HG03135 (cell line): ENCODE data around the gene HS3ST5.
"Not testable (repeated sequence)": the region's sequence is repeated elsewhere in the genome, so short reads cannot be mapped to it uniquely, and the experiment has no call there.

ENCODE experiments used
- ATAC-seq: cut with Tn5 transposase; IDR thresholded peaks from one replicate; pipeline ENCODE4 v1.9.1; 2021; ENCODE audit warnings: mild to moderate bottlenecking, moderate library complexity; ENCODE audit not compliant: unreplicated experiment

Gene HS3ST5

DNA sequence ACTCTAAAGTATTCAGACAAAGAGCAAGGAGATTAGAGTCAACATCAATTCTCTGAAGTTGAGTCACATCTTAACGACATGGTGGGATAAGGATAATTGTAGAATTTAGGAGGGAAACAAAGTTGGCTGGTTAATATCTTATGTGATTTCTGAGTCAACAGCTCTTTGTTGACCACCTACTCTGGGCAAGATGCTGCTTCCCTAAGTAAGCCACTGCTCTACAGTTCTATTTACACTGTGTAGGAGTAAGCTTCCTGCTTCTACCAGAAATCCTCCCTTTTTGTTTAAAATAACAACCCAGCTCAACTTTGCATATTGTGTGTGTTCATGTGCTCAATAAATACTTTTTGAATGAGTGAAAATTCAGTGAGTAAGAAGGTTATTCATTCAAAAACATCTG is 3.1 kb downstream of the HS3ST5 start:
- no peak for ATAC-seq

DNA sequence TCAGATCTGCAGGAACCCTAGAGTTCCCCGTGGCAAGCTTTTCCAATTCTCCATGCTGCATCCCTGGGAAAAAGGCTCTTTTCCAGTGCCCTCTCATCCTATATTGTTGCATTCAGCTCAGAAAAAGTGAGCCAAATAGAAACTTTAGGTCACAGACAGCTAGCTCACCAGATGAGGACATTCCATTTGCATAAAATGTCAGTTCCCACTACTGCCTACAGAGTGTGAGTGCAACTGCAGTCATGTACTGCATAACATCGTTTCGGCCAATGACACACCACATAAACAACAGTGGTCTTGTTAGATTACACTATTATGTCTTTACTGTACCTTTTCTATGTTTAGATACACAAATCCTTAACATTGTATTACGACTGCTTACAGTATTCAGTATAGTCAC is 8.6 kb downstream of the HS3ST5 start:
- no peak for ATAC-seq

DNA sequence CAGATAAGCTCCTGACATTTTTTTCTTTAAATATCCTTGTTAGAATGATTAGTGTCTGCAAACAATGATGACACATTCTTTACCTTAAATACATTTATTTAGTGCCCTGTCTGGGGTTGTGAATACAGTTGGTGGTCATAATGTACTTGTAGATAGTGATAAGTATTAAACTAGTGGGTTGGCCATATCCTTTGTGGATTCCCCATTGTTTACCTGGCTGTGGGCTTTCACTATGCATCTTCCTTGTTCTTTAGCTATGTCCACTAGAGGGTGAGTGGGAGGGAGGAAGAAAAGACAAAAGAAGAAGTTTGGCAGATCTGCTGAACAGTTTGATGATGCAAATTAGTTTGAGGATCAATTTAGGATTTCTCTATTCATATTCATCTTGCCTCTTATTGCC is 15.7 kb downstream of the HS3ST5 start:
- no peak for ATAC-seq

DNA sequence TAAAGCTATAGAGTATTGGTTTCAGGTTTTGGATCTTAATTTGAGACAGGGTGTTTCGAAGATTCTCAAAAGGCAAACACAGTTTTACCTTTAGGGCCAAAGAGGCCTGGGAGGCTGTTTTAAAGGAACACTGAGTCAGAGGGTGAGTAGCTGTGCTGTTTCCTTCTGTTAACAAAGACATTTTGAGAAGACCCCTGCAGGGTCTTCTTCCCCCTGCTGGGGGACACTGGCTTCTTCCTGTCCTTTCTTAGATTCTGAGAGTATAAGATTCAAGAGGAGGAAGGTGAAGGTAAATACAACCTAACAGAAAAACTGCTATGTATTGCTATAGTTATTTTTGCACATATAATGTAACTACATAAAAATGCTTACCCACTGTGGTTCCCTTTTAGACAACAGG is 19.0 kb downstream of the HS3ST5 start:
- no peak for ATAC-seq

DNA sequence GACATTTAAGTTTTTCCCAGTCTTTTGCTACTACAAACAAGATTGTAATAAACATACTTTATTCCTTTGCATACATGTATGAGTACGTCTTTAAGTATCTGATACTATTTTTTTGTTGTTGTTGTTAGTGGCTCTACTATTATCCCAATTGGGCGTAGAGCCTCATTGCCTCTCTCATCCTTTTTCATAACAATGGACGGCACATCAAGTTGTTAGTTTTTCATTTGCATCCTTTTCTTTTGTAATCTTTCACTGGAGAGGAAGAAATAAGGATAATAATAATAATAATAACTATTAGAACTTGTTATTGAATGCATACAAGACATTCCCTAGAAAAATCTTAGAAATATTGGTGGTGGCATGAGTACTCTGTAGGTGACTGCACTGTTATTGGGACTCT is 23.1 kb downstream of the HS3ST5 start:
- no peak for ATAC-seq

DNA sequence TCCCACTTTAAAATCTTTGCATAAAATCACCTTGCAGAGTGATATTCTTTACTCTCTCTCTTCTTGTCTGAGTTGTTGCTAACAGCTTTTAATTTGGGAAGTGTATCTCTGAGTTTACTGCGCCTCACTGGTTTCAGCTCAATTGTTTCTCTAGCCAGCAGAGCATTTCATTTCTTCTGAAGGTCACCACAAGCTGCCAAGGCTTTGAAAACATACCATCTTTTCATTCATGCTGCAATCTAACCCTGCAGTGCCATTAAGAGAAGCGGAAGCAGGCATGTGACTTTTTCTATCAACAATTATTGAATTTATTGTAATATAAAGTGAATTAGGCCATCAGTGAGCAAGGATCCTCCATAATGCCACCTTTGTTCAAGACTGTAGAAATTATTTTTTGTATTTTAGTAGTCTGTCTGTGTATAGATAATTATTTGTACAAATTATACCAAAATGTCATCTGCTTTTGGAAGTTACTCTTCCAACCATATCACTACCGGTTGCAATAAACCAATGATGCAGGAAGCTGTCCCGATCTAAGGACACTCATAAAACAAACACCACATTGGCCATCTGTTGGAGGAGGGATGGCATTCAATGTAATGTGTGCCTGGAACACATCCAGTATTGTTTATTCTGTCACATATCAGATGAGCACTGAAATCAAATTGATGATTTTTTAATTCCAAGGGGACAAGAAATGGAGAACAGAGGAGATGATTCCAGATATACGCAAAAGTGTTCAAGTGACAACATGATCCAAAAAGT is 26.8 kb downstream of the HS3ST5 start:
- ATAC-seq: no peak

DNA sequence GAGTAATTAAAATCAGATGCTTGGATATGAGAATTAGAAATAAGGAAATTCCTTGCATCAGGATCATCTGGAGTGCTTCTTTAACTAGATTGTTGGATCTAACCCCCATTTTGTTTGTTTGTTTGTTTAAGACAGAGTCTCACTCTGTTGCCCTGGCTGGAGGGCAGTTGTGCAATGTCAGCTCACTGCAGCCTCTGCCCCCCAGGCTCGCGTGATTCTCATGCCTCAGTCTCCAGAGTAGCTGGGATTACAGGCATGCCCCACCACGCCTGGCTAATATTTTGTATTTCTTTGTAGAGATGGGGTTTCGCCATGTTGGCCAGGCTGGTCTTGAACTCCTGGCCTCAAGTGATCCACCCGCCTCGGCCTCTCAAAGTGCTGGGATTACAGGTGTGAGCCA is 29.0 kb downstream of the HS3ST5 start:
- not testable (repeated sequence) for ATAC-seq

DNA sequence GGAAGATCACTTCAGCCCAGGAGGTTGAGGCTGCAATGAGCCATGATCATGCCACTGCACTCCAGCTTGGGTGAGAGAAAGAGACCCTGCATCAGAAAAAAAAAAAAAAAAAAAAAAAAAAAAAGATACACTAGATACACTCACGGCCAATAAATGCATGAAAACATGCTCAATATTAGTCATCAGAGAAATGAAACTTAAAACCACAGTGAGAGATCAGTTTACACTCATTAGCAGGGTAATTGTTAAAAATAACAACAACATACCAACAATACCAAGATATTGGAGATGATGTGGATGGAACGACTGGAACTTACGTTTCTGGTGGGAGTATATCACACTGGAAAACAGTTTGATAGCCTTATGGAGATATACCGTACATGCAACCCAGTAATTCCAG is 29.9 kb downstream of the HS3ST5 start:
- ATAC-seq: no peak

DNA sequence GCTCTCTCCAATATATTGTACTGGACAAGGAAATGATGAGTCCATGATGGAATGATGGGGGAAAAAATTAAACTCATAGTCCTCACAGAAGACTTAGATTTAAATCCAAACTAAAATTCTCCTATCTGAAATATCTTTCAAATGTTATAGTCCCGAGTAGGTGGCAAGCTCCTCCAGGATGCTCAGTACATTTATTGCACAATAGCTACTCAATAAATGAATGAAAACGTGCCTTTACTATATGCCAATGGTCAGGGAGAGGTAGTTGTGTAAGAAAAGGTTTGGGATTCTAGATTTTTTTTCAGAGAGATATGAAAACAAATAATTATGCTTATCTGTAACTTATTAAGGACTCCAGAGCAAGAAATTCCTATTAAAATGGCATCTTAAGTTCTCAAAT is 32.8 kb downstream of the HS3ST5 start:
- ATAC-seq: no peak

DNA sequence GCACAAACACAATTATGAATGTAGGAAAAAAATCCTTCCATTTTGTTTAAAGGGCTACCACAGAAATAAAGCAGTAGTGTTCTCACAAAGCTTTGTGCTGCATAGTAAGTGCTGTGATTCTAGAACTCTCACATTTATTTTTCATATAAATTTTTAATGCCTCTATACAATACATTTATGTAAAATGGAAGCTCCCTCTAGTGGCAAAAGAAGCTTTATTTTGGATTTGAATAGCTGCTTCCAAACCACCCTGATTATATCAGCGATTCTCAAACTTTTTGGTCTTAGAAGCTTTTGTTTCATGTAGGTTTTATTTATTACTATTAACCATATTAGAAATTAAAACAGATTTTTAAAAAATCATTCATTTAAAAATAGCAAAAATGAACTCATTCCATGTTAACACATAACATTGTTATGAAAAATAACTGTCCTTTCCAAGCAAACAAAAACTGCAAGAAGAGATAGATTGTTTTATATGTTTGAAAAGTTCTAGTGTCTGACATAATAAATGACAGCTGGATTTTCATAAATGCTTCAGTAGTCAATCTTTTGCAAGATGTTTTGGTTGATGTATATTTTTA is 38.4 kb downstream of the HS3ST5 start:
- no peak for ATAC-seq

DNA sequence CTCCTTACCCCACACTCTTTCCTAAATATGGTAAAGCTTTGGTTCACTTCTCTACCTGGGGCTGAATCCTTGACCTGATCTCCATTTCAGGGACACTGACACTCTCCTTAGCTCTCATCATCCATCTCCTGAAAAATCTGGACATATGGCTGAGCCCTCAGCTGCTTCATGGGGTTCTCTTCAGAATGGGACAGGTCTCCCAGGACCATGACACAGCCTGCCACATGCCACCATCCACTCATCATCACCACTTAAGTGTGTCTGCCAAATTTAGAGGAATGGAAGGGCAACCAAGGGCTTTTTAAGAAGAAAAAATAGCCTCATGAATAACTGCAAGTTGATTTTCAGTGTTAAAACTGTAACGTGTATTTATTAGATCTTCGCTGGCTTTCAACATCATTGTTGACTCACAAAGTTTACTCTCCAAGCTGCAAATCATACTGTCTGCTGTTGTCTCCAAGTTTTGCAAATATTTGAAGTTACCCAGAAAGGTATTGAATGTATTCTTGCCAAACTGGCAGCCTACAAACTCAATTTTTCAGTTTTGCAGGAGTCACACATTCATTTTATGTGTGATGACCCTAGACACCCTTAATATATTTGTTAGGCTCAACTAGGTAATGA is 41.1 kb downstream of the HS3ST5 start:
- no peak for ATAC-seq

DNA sequence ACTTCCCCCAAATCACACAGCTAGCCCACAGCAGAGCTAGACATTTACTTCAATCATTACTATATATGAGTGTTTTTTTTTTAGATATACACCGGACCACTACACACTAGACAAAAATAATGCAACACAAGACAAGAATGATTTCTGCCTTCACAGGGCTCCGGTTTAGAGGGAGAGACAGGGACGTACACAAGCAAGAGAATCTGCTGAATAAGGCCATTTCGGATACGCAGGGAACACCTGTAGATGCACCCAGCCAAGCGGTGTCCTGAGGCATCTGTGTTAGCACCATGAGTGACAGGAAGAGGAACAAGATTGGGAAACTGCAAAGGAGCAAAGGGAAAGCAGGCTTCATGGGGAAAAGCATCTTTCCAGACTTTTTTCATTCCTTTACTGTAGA is 45.7 kb downstream of the HS3ST5 start:
- no peak for ATAC-seq

DNA sequence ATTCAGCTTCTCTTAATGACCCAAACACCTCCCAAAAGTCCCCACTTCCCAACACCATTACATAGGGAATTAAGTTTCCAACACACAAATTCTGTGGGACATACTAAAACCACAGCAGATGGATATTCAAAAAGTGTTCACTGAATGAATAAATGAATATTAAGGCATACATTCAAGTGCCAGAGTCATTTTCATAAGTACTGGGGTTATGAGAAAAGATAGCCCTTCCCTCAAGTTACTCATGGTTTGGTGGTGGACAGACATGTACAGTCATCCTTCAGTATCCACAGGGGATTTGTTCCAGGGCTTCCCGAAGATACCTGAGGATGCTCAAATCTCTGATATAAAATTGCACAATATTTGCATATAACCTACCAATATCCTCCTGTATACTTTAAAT is 50.4 kb downstream of the HS3ST5 start:
- no peak for ATAC-seq

DNA sequence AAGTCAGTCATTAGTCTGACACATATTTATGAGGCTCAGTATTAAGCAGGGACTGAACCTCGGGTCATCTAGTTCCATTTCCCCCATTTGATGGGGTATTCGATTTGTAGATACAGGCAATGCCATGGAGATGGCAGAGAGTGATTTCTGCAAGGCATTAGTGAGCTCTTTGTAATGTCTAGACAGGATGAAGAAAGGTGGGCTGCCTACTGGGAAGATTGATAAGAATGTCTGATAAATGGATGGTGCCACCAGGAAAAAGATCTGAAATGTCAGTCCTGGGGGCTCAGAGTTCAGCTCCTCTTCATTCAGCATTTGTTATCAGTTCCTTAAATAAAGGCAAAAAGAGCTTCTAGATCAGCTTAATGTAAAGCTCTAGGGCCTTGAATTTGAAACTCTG is 51.4 kb downstream of the HS3ST5 start:
- no peak for ATAC-seq

DNA sequence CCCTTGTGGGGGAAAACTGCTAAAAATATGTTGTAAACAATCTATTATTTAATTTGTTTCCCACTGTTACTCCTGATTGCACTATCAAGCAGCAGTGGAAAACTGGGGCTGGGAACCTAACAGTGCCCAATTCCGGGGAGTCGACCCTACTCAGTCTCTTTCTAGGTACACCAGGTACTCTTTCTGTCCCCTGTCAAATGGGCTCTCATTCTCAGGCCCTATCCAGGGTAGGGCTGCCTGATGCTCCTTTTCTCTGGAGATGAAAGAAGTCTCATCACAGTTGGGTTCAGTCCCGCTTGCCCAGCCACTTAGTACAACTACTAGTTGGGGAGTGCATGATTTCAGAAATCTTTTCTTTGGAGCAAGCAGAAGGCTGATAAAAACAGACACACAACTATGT is 52.0 kb downstream of the HS3ST5 start:
- no peak for ATAC-seq

DNA sequence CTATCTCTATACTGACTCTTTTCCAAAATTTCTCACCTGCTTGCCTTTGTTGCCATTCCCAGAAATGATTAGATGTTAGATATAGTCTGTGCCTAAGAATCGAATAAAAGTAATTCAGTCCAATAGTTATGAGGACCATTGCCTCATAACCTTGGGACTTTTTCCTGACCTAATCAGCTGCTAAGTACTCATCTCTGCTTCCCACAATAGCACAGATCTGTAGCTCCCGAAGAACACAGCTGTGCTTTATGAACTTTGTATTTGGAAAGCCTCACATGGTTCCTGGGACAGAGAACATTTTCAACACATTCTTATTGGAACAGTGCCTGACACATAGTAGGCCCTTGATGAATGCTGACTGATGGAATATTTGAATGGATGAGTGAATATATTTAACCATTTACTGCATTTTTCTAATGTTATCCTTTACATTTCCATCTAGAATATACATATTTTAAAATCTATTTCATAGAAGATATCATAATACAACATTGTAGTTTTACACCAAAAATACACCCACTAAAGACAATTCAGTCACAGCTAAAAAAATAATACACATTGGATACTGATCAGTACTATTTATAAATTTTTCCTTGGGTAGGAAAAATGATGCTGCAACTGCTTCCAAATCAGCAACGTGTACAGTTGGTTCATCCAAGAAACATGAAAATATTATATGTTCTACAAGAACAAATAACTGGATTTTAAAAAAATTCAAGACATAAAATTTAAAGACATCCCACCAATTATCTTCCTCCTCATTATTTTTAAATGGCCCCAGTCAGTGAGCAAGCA is 53.9 kb downstream of the HS3ST5 start:
- no peak for ATAC-seq

DNA sequence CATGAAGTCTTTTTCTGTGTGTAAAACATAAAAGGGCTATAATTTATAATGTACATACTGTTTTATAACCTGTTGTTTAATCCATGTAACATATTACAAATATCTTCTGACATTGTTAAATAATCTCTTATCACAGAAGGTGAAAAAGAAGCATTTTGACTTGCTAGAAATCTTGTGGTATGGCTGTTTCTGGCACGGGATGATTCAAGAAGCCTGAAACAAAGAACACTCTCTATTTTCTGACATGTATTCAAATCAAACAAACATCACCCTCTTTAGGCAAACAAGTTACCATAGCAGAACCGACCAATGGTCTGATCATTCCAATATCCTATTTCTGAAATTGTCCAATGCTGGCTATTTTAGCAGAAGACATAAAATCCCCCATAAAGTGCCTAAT is 55.4 kb downstream of the HS3ST5 start:
- no peak for ATAC-seq

DNA sequence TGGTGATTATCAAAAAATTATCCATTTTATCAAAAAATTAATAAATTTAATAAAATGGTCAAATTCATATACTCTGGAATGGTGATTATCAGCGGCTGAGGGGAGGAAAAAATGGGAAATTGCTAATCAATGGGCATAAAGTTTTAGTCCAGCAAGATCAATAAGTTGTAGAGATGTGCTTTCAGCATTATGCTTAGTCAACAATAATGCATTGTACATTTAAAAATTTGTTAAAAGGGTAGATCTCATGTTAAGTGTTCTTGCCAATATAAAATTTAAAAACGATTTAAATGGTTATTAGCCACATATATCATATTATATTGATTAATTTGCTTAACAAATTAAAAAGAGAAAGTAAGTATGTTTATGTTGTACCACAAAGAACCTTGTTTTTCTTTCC is 56.6 kb downstream of the HS3ST5 start:
- ATAC-seq: no peak

DNA sequence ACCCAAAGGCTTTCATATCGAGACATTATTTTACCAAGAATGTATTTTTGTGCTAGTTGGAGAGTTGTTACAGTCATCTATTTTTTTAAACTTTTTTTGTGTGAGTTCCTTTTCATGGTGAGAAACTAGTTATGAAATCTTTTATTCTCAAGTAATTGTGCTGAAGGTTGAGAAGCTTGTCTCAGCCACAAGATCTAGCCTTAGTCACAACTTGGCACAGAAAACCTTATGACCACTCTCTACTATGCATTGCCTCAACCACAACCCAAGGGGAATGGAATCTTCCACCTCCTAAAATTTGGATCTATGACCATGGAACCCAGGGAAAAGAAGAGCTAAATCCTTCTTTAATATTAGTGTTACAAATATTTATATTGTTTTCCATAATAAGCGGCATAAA is 58.5 kb downstream of the HS3ST5 start:
- ATAC-seq: no peak

DNA sequence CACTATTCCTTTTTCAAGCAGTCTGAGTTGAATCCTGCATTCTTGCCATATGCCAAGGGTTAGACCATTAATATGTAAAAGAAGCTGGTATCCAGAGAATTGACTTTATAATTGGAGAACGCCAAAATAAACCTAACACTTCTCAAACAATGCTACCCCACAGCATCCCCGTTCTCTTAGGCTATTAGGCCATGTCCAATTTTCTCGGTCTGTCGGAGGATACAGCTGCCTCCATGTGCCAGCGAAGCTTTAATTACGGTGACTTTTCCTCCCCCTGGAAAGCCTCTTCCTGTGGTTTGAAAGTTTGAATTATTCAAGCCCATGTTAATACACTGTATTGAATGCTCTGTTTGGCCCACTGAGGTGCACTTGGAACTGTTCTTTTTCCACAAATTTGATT is 60.5 kb downstream of the HS3ST5 start:
- ATAC-seq: no peak

DNA sequence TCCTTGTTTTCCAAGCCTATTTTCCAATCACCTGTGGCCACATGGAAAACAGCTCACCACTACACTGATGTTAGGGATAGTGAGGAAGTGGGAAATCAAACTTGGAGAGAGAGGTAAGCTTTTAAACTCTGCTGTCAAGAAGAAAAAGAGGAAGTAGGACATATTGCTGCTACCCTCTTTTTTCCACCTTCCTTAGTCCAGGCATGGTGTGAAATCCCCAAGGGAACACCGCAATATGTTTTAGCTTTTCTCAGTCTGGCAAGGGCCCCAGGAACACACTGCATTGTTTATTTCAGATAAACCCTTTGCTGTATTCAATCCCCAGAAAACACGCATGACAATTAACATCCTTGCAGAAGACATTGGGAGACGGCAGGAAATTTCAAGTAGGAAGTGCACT is 61.3 kb downstream of the HS3ST5 start:
- ATAC-seq: no peak
